HL-60 (cell line): ENCODE results near the gene CRELD2.

Source experiments
- DNase-seq, 2 experiments: peaks; one replicate each; pipeline ENCODE4 v3.0.0-alpha.2; 2010 to 2020; ENCODE audit warnings: low read depth in 1 of 2, low spot score in 1 of 2
- H3K27ac ChIP-seq: fragments of 250-450 bp; sonication (Bioruptor Pico); replicated peaks from 2 replicates; pipeline ENCODE4 v1.5.1; 2020; ENCODE audit warnings: mild to moderate bottlenecking, moderate library complexity
- H3K27me3 ChIP-seq: fragments of 250-450 bp; sonication (Bioruptor Pico); 2 replicates; pipeline ENCODE4 v1.5.1; 2021; ENCODE audit warnings: mild to moderate bottlenecking, moderate library complexity; ENCODE audit not compliant: insufficient read depth, poor library complexity, severe bottlenecking
- H3K4me3 ChIP-seq: replicated peaks from 2 replicates; pipeline ENCODE4 v1.5.1; 2011; ENCODE audit warnings: mild to moderate bottlenecking, control low read depth, low read length; ENCODE audit not compliant: insufficient read depth
- CTCF ChIP-seq: IDR thresholded peaks from one replicate; pipeline ENCODE4 v1.5.1; 2011; ENCODE audit warnings: low read length, control low read depth, inconsistent platforms; ENCODE audit not compliant: insufficient read depth
- GABPA ChIP-seq: IDR thresholded peaks from 2 replicates; pipeline ENCODE4 v1.6.1; 2012; ENCODE audit warnings: low read depth
- POLR2AphosphoS5 ChIP-seq: IDR thresholded peaks from 2 replicates; pipeline ENCODE4 v1.6.1; 2012; ENCODE audit warnings: low read depth
- SPI1 ChIP-seq: IDR thresholded peaks from 2 replicates; pipeline ENCODE4 v1.6.1; 2012; ENCODE audit warnings: low read depth, mild to moderate bottlenecking, borderline replicate concordance
- TF ChIP-seq, protein P1 (sequence below): IDR thresholded peaks from 2 replicates; pipeline ENCODE4 v1.6.1; 2012; ENCODE audit warnings: low read depth; ENCODE audit not compliant: insufficient replicate concordance

Gene CRELD2

DNA sequence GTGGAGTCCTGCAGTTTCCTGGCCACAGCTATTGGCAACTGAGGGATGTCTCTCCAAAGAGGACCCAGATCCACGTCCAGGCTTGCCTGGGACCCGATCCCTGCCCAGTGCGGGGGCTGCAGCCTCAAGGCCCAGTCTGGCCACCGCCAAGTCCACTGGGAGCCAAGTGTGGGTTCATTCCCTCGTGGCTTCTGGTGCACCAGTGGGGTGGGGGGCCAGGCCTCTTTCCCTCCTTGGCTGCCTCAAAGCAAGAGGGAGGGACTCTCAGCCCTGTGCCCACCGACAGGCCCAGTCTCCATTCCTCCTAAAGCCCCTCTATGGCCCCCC is 28.8 kb downstream of the CRELD2 start:
- DNase-seq: no peak
- no peaks in the 10 kb centered on the region for H3K27me3 ChIP-seq
- no peak for TF ChIP-seq CTCF
- no peak for TF ChIP-seq SPI1
- TF ChIP-seq, protein P1, sequence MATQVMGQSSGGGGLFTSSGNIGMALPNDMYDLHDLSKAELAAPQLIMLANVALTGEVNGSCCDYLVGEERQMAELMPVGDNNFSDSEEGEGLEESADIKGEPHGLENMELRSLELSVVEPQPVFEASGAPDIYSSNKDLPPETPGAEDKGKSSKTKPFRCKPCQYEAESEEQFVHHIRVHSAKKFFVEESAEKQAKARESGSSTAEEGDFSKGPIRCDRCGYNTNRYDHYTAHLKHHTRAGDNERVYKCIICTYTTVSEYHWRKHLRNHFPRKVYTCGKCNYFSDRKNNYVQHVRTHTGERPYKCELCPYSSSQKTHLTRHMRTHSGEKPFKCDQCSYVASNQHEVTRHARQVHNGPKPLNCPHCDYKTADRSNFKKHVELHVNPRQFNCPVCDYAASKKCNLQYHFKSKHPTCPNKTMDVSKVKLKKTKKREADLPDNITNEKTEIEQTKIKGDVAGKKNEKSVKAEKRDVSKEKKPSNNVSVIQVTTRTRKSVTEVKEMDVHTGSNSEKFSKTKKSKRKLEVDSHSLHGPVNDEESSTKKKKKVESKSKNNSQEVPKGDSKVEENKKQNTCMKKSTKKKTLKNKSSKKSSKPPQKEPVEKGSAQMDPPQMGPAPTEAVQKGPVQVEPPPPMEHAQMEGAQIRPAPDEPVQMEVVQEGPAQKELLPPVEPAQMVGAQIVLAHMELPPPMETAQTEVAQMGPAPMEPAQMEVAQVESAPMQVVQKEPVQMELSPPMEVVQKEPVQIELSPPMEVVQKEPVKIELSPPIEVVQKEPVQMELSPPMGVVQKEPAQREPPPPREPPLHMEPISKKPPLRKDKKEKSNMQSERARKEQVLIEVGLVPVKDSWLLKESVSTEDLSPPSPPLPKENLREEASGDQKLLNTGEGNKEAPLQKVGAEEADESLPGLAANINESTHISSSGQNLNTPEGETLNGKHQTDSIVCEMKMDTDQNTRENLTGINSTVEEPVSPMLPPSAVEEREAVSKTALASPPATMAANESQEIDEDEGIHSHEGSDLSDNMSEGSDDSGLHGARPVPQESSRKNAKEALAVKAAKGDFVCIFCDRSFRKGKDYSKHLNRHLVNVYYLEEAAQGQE: no peak
- no peak for TF ChIP-seq POLR2AphosphoS5
- TF ChIP-seq GABPA: no peak
- no peak overlapping the region for H3K4me3 ChIP-seq
- no peak overlapping the region for H3K27ac ChIP-seq

GRCh38 chr22:49948116-49948957 is 29.9 kb downstream of the CRELD2 start:
- Histone ChIP-seq H3K27me3 (no peaks in the 10 kb centered on the region), H3K4me3 (no peak overlapping the region), H3K27ac (no peak overlapping the region)
- TF ChIP-seq GABPA (no peak), CTCF (no peak), SPI1 (no peak), POLR2AphosphoS5 (no peak)
- TF ChIP-seq, protein P1: no peak
- DNase-seq: no peak

- no peak overlapping the region for H3K4me3 ChIP-seq
- no peaks in the 10 kb centered on the region for H3K27me3 ChIP-seq
- no peak overlapping the region for H3K27ac ChIP-seq
- DNase-seq: no peak
- TF ChIP-seq POLR2AphosphoS5: no peak
Measured at GRCh38 chr22:49948958-49949913, 30.8 kb downstream of the CRELD2 start.

- Histone ChIP-seq H3K4me3 (no peak overlapping the region), H3K27ac (no peak overlapping the region), H3K27me3 (no peaks in the 10 kb centered on the region)
- DNase-seq: no peak
- TF ChIP-seq SPI1 (no peak), POLR2AphosphoS5 (no peak), CTCF (no peak), GABPA (no peak)
- TF ChIP-seq, protein P1: no peak
Measured at GRCh38 chr22:49949914-49950292, 31.5 kb downstream of the CRELD2 start.
